ENCODE data around the gene PRAMEF5.
"Not testable (repeated sequence)": the region's sequence is repeated elsewhere in the genome, so short reads cannot be mapped to it uniquely, and the experiment has no call there.

Gene PRAMEF5

GRCh38 chr1:13279617-13280016, 25.6 kb downstream of the PRAMEF5 start:
- DNase-seq, result not testable (repeated sequence)

- DNase-seq, result not testable (repeated sequence)
These were observed 31.0 kb downstream of the PRAMEF5 start, which contains the start of gene PRAMEF8 for GRCh38 chr1:13285037-13285436. TSS of gene PRAMEF8 (minus strand) at chr1:13285137. CDS start at chr1:13284091, 1,046 bp downstream.

GRCh38 chr1:13289030-13289429, 35.0 kb downstream of the PRAMEF5 start:
- DNase-seq, result not testable (repeated sequence)

- DNase-seq, result not testable (repeated sequence)
These were observed 43.4 kb downstream of the PRAMEF5 start for GRCh38 chr1:13297216-13297931.

GRCh38 chr1:13298699-13299098, 44.7 kb downstream of the PRAMEF5 start:
- not testable (repeated sequence) for DNase-seq

GRCh38 chr1:13302197-13302596, 48.2 kb downstream of the PRAMEF5 start:
- DNase-seq, result not testable (repeated sequence)

- DNase-seq, result not testable (repeated sequence)
These were observed 49.2 kb downstream of the PRAMEF5 start, which contains the start of gene PRAMEF33 for GRCh38 chr1:13303239-13303638. TSS of gene PRAMEF33 (plus strand) at chr1:13303539. CDS start at chr1:13305955, 2,416 bp downstream.
